Vagina (tissue), 2 donors: ENCODE measurements around the gene ZNF117. TPM values are rescaled to one million over a fixed set of nuclear protein-coding genes. Genes with fewer than 3 reads are reported as not detected.
A peak's percentile ranks its signal among the peaks of the same experiment; 100 is the strongest.
"Not testable (repeated sequence)": the region's sequence is repeated elsewhere in the genome, so short reads cannot be mapped to it uniquely, and the experiment has no call there.

Experiments
- DNase-seq, 2 donors: peaks; one replicate each; pipeline ENCODE4 v3.0.0-alpha.2; 2017; ENCODE audit errors: extremely low spot score in 2 of 2
- H3K27ac ChIP-seq: fragments of 200-600 bp; sonication (generic); one replicate; pipeline ENCODE4 v1.5.1; 2019
- H3K27me3 ChIP-seq: fragments of 200-600 bp; sonication (generic); one replicate; pipeline ENCODE4 v1.5.1; 2019
- H3K36me3 ChIP-seq, 2 donors: fragments of 200-600 bp; sonication (generic); one replicate each; pipeline ENCODE4 v1.5.1; 2017 to 2019
- H3K4me1 ChIP-seq: fragments of 200-600 bp; sonication (generic); one replicate; pipeline ENCODE4 v1.5.1; 2019
- H3K4me3 ChIP-seq, 2 donors: fragments of 200-600 bp; sonication (generic); 1 replicate in 1 of 2; 2 replicates in 1 of 2; pipeline ENCODE4 v1.5.1; 2016 to 2019
- H3K9me3 ChIP-seq: fragments of 200-600 bp; sonication (generic); one replicate; pipeline ENCODE4 v1.5.1; 2019
- POLR2A ChIP-seq, 2 donors: fragments of 450-650 bp; IDR thresholded peaks; one replicate each; pipeline ENCODE4 v1.6.1; 2017; ENCODE audit warnings: antibody characterized with exemption in 2 of 2, mild to moderate bottlenecking in 2 of 2, moderate library complexity in 2 of 2
- POLR2AphosphoS5 ChIP-seq, 2 donors: sonication (generic); formaldehyde crosslinking; IDR thresholded peaks; one replicate each; pipeline ENCODE4 v1.9.0; 2017; ENCODE audit warnings: antibody characterized with exemption in 2 of 2, mild to moderate bottlenecking in 2 of 2, low read depth in 1 of 2; ENCODE audit not compliant: insufficient read depth in 1 of 2
- intact Hi-C: fragments of 100-400 bp; cut with DNase I; formaldehyde crosslinking; loops from one replicate; pipeline ENCODE4 v1.15.1; 2023
- total RNA-seq: library from RNA; depleted of rRNA; stranded (reverse); fragments of >200 nt; gene quantifications from one replicate; pipeline ENCODE4 v1.2.3, GENCODE V29; 2016
- TF ChIP-seq, protein P1 (sequence below), 3 experiments: fragments of 450-650 bp in 2 of 3; fragments of 200-600 bp in 1 of 3; sonication (generic) in 1 of 3; IDR thresholded peaks; one replicate each; pipeline ENCODE4 v1.5.1; 2017 to 2019; ENCODE audit warnings: antibody characterized with exemption in 3 of 3, mild to moderate bottlenecking in 2 of 3, moderate library complexity in 2 of 3

ZNF117 gene
- total RNA-seq, 1 donor from 2014 or later, result 18.2 TPM

GRCh38 chr7:64965594-64965993, 25.2 kb downstream of the ZNF117 start:
- H3K4me1 ChIP-seq, result no peaks in the 10 kb centered on the region
- no peaks in the 10 kb centered on the region for H3K27me3 ChIP-seq
- H3K27ac ChIP-seq, result no peak overlapping the region
- H3K9me3 ChIP-seq, result no peaks in the 10 kb centered on the region
- no peaks in the 10 kb centered on the region for H3K36me3 ChIP-seq
- DNase-seq, result no peak
- intact Hi-C loops, result no loop called here
- no peak overlapping the region for H3K4me3 ChIP-seq
- TF ChIP-seq POLR2A (IDR thresholded peaks at IDR 0.05) (no peak), POLR2AphosphoS5 (IDR thresholded peaks at IDR 0.05; ENCODE audit: insufficient read depth in 1 of 2, low read depth in 1 of 2) (no peak)
- TF ChIP-seq, protein P1, sequence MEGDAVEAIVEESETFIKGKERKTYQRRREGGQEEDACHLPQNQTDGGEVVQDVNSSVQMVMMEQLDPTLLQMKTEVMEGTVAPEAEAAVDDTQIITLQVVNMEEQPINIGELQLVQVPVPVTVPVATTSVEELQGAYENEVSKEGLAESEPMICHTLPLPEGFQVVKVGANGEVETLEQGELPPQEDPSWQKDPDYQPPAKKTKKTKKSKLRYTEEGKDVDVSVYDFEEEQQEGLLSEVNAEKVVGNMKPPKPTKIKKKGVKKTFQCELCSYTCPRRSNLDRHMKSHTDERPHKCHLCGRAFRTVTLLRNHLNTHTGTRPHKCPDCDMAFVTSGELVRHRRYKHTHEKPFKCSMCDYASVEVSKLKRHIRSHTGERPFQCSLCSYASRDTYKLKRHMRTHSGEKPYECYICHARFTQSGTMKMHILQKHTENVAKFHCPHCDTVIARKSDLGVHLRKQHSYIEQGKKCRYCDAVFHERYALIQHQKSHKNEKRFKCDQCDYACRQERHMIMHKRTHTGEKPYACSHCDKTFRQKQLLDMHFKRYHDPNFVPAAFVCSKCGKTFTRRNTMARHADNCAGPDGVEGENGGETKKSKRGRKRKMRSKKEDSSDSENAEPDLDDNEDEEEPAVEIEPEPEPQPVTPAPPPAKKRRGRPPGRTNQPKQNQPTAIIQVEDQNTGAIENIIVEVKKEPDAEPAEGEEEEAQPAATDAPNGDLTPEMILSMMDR (IDR thresholded peaks at IDR 0.05), result no peak

- Histone ChIP-seq H3K36me3 (no peaks in the 10 kb centered on the region), H3K9me3 (no peaks in the 10 kb centered on the region), H3K4me1 (no peaks in the 10 kb centered on the region), H3K27ac (no peak overlapping the region), H3K27me3 (no peaks in the 10 kb centered on the region), H3K4me3 (no peak overlapping the region)
- intact Hi-C loops, result no loop called here
- DNase-seq, result no peak
- no peak for TF ChIP-seq POLR2AphosphoS5 (IDR thresholded peaks at IDR 0.05; ENCODE audit: insufficient read depth in 1 of 2, low read depth in 1 of 2)
- no peak for TF ChIP-seq POLR2A (IDR thresholded peaks at IDR 0.05)
- TF ChIP-seq, protein P1 (IDR thresholded peaks at IDR 0.05), result no peak
Measured at GRCh38 chr7:64959072-64959747, 31.6 kb downstream of the ZNF117 start.

DNA sequence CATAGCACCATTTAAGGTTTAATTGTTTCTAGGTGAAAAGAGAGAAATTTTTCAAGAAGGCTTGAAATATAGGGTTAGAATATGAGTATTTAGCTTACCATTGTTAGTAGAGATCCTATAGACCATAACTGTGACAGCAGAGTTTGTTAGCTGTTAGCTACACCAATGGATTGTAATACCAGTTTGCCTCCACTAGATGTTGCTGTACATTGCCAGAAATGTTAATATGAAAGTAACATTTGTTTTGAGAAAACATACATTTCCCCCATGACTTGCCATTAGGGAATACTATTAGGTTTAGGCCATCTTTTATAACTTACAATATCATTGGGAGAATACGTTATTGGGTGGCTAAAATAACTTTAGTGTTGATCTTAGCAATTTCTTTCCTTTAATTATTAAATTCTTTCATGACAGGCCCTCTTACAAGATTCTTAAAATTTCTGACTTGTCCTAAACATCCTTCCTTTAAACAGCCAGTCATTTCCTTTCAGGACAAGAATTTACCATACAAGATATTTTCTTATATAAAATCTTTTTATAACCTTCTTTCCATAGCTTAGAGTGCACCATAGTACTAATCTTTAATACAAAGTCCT, 39.5 kb downstream of the ZNF117 start:
- H3K27me3 ChIP-seq, result peaks cover 4% of the 10 kb centered on the region
- peaks cover 12% of the 10 kb centered on the region for H3K4me1 ChIP-seq
- DNase-seq, result no peak
- H3K4me3 ChIP-seq, result no peak overlapping the region
- TF ChIP-seq POLR2A (IDR thresholded peaks at IDR 0.05), result no peak
- TF ChIP-seq, protein P1 (IDR thresholded peaks at IDR 0.05), result peak; percentile 49 to 90 (median 54)
- no peak for TF ChIP-seq POLR2AphosphoS5 (IDR thresholded peaks at IDR 0.05; ENCODE audit: insufficient read depth in 1 of 2, low read depth in 1 of 2)
- H3K9me3 ChIP-seq, result no peaks in the 10 kb centered on the region
- H3K27ac ChIP-seq, result no peak overlapping the region
- intact Hi-C loops, result no loop called here
- no peaks in the 10 kb centered on the region for H3K36me3 ChIP-seq

- DNase-seq, H3K4me3 ChIP-seq, H3K9me3 ChIP-seq, H3K27ac ChIP-seq, intact Hi-C loops, H3K36me3 ChIP-seq, H3K27me3 ChIP-seq: not testable (repeated sequence)
- H3K4me1 ChIP-seq, result peaks cover 12% of the 10 kb centered on the region
Measured at GRCh38 chr7:64950673-64951072, 40.2 kb downstream of the ZNF117 start.

GRCh38 chr7:64948774-64949173, 42.1 kb downstream of the ZNF117 start:
- H3K4me3 ChIP-seq, intact Hi-C loops, DNase-seq, H3K36me3 ChIP-seq, H3K27ac ChIP-seq, H3K27me3 ChIP-seq, H3K9me3 ChIP-seq: not testable (repeated sequence)
- peaks cover 12% of the 10 kb centered on the region for H3K4me1 ChIP-seq

- TF ChIP-seq POLR2AphosphoS5 (IDR thresholded peaks at IDR 0.05; ENCODE audit: insufficient read depth in 1 of 2, low read depth in 1 of 2) (no peak), POLR2A (IDR thresholded peaks at IDR 0.05) (no peak)
- TF ChIP-seq, protein P1 (IDR thresholded peaks at IDR 0.05), result no peak
- H3K36me3 ChIP-seq, result no peaks in the 10 kb centered on the region
- peak overlapping the region; percentile 46 for H3K27ac ChIP-seq
- intact Hi-C loops, result no loop called here
- H3K4me1 ChIP-seq, result peaks cover 12% of the 10 kb centered on the region
- no peak for DNase-seq
- H3K4me3 ChIP-seq, result peak overlapping the region; percentile 37
- H3K27me3 ChIP-seq, result peaks cover 4% of the 10 kb centered on the region
- H3K9me3 ChIP-seq, result no peaks in the 10 kb centered on the region
Measured at GRCh38 chr7:64947252-64948000, 43.4 kb downstream of the ZNF117 start.
